Thoracic aorta (tissue), 2 donors: Measurements from ENCODE around the gene PLK1. TPM values are rescaled to one million over a fixed set of nuclear protein-coding genes. Genes with fewer than 3 reads are reported as not detected.
"Not testable (repeated sequence)": the region's sequence is repeated elsewhere in the genome, so short reads cannot be mapped to it uniquely, and the experiment has no call there.

Experiments
- ATAC-seq: fragments of 150-250 bp; one replicate; pipeline ENCODE4 v1.8.0; 2017; ENCODE audit warnings: low read depth; ENCODE audit not compliant: insufficient number of reproducible peaks, low FRiP score
- DNase-seq: peaks from one replicate; pipeline ENCODE4 v3.0.0-alpha.2; 2020; ENCODE audit warnings: low spot score
- H3K27ac ChIP-seq, 2 donors: fragments of 200-600 bp; sonication (generic); 1 replicate in 1 of 2; 2 replicates in 1 of 2; pipeline ENCODE4 v1.5.1; 2016; ENCODE audit warnings: mild to moderate bottlenecking in 2 of 2, moderate library complexity in 2 of 2
- H3K27me3 ChIP-seq: fragments of 200-600 bp; sonication (generic); replicated peaks from 2 replicates; pipeline ENCODE4 v1.6.0; 2016; ENCODE audit warnings: mild to moderate bottlenecking; ENCODE audit not compliant: insufficient read depth
- H3K36me3 ChIP-seq: fragments of 200-600 bp; sonication (generic); one replicate; pipeline ENCODE4 v1.5.1; 2016
- H3K4me1 ChIP-seq, 2 donors: fragments of 200-600 bp; sonication (generic); 1 replicate in 1 of 2; 2 replicates in 1 of 2; pipeline versions ENCODE4 v1.5.1 to v1.6.0; 2016; ENCODE audit warnings: low read depth in 2 of 2, mild to moderate bottlenecking in 1 of 2; ENCODE audit not compliant: control insufficient read depth in 1 of 2
- H3K4me3 ChIP-seq: fragments of 200-600 bp; sonication (generic); 2 replicates; pipeline ENCODE4 v1.5.1; 2016; ENCODE audit warnings: mild to moderate bottlenecking
- H3K9me3 ChIP-seq: fragments of 200-600 bp; sonication (generic); 2 replicates; pipeline ENCODE4 v1.5.1; 2016
- total RNA-seq, 2 donors: library from RNA; depleted of rRNA; stranded (reverse); fragments of >200 nt; gene quantifications; one replicate each; pipeline versions ENCODE4 v1.1.0 to v1.2.3, GENCODE V29; 2016
- TF ChIP-seq, protein P1 (sequence below): fragments of 200-600 bp; sonication (generic); IDR thresholded peaks from one replicate; pipeline ENCODE4 v1.5.1; 2019; ENCODE audit warnings: antibody characterized with exemption

The PLK1 gene
- 1 to 10 TPM; 1.2 to 7.2 TPM for total RNA-seq

DNA sequence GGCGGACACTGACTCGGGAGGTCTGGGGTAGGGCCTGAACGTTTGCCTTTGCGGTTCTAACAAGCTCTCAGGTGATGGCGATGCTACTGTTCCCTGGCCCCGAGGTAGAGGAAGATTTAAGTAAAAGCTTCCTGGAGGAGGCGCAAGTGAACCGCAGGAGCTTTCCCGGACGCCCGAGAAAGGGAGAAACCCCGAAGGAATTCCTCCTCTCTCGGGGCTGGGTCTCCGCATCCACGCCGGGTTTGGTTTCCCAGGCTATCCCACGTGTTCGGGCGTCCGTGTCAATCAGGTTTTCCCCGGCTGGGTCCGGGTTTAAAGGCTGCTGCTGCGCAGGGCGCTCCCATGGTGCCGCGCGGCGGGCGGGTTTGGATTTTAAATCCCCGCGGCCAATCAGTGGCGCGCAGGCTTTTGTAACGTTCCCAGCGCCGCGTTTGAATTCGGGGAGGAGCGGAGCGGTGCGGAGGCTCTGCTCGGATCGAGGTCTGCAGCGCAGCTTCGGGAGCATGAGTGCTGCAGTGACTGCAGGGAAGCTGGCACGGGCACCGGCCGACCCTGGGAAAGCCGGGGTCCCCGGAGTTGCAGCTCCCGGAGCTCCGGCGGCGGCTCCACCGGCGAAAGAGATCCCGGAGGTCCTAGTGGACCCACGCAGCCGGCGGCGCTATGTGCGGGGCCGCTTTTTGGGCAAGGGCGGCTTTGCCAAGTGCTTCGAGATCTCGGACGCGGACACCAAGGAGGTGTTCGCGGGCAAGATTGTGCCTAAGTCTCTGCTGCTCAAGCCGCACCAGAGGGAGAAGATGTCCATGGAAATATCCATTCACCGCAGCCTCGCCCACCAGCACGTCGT lies at the start of gene PLK1:
PLK1 (plus strand) TSS at position 460 of the 844 bp plus-strand sequence; CDS start at position 504, 44 bp downstream.
- H3K27ac ChIP-seq: no peak within 1 kb of the TSS
- H3K4me1 ChIP-seq: peaks cover 7 to 16% of the 10 kb centered on the region in 2 donors
- TF ChIP-seq, protein P1, sequence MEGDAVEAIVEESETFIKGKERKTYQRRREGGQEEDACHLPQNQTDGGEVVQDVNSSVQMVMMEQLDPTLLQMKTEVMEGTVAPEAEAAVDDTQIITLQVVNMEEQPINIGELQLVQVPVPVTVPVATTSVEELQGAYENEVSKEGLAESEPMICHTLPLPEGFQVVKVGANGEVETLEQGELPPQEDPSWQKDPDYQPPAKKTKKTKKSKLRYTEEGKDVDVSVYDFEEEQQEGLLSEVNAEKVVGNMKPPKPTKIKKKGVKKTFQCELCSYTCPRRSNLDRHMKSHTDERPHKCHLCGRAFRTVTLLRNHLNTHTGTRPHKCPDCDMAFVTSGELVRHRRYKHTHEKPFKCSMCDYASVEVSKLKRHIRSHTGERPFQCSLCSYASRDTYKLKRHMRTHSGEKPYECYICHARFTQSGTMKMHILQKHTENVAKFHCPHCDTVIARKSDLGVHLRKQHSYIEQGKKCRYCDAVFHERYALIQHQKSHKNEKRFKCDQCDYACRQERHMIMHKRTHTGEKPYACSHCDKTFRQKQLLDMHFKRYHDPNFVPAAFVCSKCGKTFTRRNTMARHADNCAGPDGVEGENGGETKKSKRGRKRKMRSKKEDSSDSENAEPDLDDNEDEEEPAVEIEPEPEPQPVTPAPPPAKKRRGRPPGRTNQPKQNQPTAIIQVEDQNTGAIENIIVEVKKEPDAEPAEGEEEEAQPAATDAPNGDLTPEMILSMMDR: no peak
- ATAC-seq: peak; percentile 60
- peaks cover under 1% of the 10 kb centered on the region for H3K36me3 ChIP-seq
- no peaks in the 10 kb centered on the region for H3K9me3 ChIP-seq
- DNase-seq: peak; percentile 34
- no peaks in the 10 kb centered on the region for H3K27me3 ChIP-seq
- peak within 1 kb of the TSS; percentile 77 for H3K4me3 ChIP-seq

DNA sequence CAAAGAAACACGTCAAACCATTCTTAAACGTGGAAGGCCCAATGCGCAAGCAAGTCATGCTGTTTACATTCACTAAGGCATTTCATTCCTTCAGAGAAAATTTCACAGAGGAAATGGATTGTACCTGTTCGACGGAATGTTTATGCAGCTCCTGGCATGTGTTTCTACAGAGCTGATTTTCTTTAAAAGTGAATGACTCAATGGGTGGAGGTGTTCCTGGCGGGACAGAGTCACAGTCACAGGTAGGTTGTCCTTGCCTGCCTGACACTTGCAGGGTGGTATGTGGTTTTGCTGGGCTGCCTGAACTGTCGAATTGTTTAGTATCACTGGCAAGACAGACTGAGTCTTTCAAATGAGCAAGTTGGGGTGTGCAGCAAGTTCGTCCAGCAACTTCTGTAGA lies 49.2 kb upstream of the PLK1 start:
- H3K36me3 ChIP-seq: peaks cover 28% of the 10 kb centered on the region

DNA sequence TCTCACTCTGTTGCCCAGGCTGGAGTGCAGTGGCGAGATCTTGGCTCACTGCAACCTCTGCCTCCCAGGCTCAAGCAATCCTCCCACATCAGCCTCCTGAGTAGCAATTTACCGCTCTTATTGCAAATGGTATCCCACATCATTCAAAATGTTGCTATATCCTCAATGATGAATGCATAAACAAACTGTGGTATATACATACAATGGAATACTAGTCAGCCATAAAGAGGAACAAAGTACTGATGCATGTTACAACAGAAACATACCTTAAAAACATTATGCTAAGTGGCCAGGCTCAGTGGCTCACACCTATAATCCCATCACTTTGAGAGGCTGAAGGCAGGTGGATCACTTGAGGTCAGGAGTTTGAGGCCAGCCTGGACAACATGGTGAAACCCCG lies 46.8 kb upstream of the PLK1 start:
- H3K27ac ChIP-seq, H3K4me3 ChIP-seq, ATAC-seq, DNase-seq, H3K4me1 ChIP-seq, H3K27me3 ChIP-seq, H3K9me3 ChIP-seq: not testable (repeated sequence)
- peaks cover 23% of the 10 kb centered on the region for H3K36me3 ChIP-seq

More for the DNA sequence above, 49.2 kb upstream of the PLK1 start:
- Histone ChIP-seq H3K27me3 (no peaks in the 10 kb centered on the region), H3K27ac (no peak overlapping the region), H3K9me3 (no peaks in the 10 kb centered on the region), H3K4me1 (no peaks in the 10 kb centered on the region), H3K4me3 (no peak overlapping the region)
- DNase-seq (no peak), ATAC-seq (no peak)
- TF ChIP-seq, protein P1: no peak

DNA sequence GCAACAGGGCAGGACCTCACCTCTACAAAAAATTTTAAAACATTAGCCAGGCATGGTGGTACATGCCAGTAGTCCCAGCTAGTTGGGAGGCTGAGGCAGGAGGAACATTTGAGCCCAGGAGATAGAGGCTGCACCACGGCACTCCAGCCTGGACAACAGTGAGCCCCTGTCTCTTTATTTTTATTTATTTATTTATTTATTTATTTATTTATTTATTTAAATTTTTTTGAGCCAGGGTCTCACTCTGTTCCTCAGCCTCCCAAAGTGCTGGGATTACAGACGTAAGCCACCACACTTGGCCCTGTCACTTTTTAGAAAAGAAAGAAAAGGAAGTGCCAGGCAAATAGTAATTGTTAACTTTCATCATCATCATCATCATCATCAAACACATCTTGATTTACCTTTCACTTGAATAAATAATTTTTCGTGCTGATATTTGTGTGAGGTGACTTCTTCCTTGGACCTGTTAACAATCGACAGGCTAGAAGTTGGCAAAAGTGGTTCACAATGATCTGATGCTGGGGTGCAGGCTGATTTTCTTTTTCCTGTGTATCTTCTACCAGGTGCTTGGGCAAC lies 44.1 kb upstream of the PLK1 start:
- ATAC-seq (no peak), DNase-seq (no peak)
- no peak overlapping the region for H3K27ac ChIP-seq
- peaks cover 10% of the 10 kb centered on the region for H3K36me3 ChIP-seq
- TF ChIP-seq, protein P1: no peak
- no peaks in the 10 kb centered on the region for H3K27me3 ChIP-seq
- no peaks in the 10 kb centered on the region for H3K9me3 ChIP-seq
- no peak overlapping the region for H3K4me3 ChIP-seq
- H3K4me1 ChIP-seq: no peaks in the 10 kb centered on the region

DNA sequence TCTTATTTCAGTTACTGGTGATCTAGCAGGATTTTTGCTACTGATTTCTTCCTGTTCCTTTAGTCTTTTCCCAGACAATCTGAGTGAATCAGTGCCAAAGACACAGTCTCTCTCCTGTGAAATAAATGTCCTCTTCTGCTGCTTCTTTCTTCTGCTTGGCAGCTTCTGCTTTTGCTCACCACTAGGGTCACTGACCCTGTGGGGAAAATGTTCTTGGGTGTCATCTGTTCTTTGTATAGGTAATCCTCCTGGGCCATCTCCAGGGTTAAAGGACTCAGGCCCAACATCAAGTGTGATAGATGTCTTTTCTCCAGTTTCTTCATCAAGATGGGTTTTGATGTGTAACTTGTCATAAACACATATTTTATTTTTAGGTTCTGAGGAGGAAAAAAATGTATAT lies 42.7 kb upstream of the PLK1 start:
- ATAC-seq: no peak
- DNase-seq: no peak
- H3K27me3 ChIP-seq: no peaks in the 10 kb centered on the region
- no peak overlapping the region for H3K4me3 ChIP-seq
- peaks cover 9% of the 10 kb centered on the region for H3K36me3 ChIP-seq
- TF ChIP-seq, protein P1: no peak
- peaks cover 5 to 11% of the 10 kb centered on the region in 2 donors for H3K4me1 ChIP-seq
- no peaks in the 10 kb centered on the region for H3K9me3 ChIP-seq
- H3K27ac ChIP-seq: no peak overlapping the region
